A549 (cell line): ENCODE data around the gene FOLR2. TPM values are rescaled to one million over a fixed set of nuclear protein-coding genes. Genes with fewer than 3 reads are reported as not detected.

Experiments used
- ATAC-seq, 2 experiments: fragments of 200-7000 bp in 1 of 2; fragments of >200 bp in 1 of 2; cut with Nextera tagmentation in 1 of 2; cut with Tn5 transposase in 1 of 2; 3 replicates each; pipeline versions ENCODE4 v1.8.0 to v1.9.1; 2018 to 2020; ENCODE audit warnings: mild to moderate bottlenecking in 1 of 2, moderate library complexity in 1 of 2
- CTCF ChIA-PET: fragments of 300-600 bp; sonication (Branson Sonifier 250); formaldehyde crosslinking; extraction: SDS; loops from one replicate; lab custom pipeline; 2021; ENCODE audit warnings: antibody characterized with exemption, inconsistent platforms; lab: Yijun Ruan, JAX
- POLR2A ChIA-PET: fragments of 350-600 bp; formaldehyde crosslinking; extraction: SDS; loops from one replicate; lab custom pipeline; 2021; ENCODE audit warnings: antibody characterized with exemption, inconsistent platforms; lab: Yijun Ruan, JAX
- DNase-seq, 2 experiments: peaks; one replicate each; pipeline versions ENCODE4 v3.0.0 to v3.0.0-alpha.2; 2011 to 2016; ENCODE audit warnings: low read depth in 1 of 2, low spot score in 1 of 2
- FAIRE-seq: peaks from 2 replicates; lab custom pipeline; 2011; peaks lifted over from hg19 to GRCh38; lab: Jason Lieb, UNC
- H3K27ac ChIP-seq, 2 experiments: fragments of >200 bp; sonication (Bioruptor Twin); formaldehyde crosslinking; 3 replicates each; pipeline ENCODE4 v1.5.1; 2016 to 2017
- H3K4me1 ChIP-seq: fragments of >200 bp; sonication (Bioruptor Twin); formaldehyde crosslinking; 3 replicates; pipeline ENCODE4 v1.6.1; 2016
- H3K4me2 ChIP-seq: fragments of >200 bp; sonication (Bioruptor Twin); formaldehyde crosslinking; 3 replicates; pipeline ENCODE4 v1.6.1; 2016
- H3K4me3 ChIP-seq: fragments of >200 bp; sonication (Bioruptor Twin); formaldehyde crosslinking; 3 replicates; pipeline ENCODE4 v1.5.1; 2016
- H3K9me3 ChIP-seq: fragments of >200 bp; sonication (Bioruptor Twin); formaldehyde crosslinking; 3 replicates; pipeline ENCODE4 v1.6.1; 2016
- BCL3 ChIP-seq: fragments of >200 bp; sonication (Bioruptor Twin); formaldehyde crosslinking; IDR thresholded peaks from 3 replicates; pipeline ENCODE4 v1.6.1; 2016
- CBX8 ChIP-seq: fragments of 200-600 bp; sonication (generic); IDR thresholded peaks from 2 replicates; pipeline ENCODE4 v1.6.1; 2016
- CEBPB ChIP-seq, 2 experiments: fragments of >200 bp in 1 of 2; sonication (Bioruptor Twin) in 1 of 2; formaldehyde crosslinking in 1 of 2; IDR thresholded peaks; 2 replicates each; pipeline ENCODE4 v1.6.1; 2012 to 2016
- CHD4 ChIP-seq: fragments of 200-600 bp; sonication (generic); IDR thresholded peaks from 2 replicates; pipeline ENCODE4 v1.6.1; 2016; ENCODE audit warnings: antibody characterized with exemption, mild to moderate bottlenecking, borderline replicate concordance
- GATA3 ChIP-seq: IDR thresholded peaks from 2 replicates; pipeline ENCODE4 v1.6.1; 2012; ENCODE audit warnings: borderline replicate concordance
- HDAC2 ChIP-seq: fragments of 200-600 bp; sonication (generic); IDR thresholded peaks from 2 replicates; pipeline ENCODE4 v1.6.1; 2016
- JUN ChIP-seq, 2 experiments: fragments of >200 bp; sonication (Bioruptor Twin); formaldehyde crosslinking; IDR thresholded peaks; 2 replicates in 1 of 2; 3 replicates in 1 of 2; pipeline ENCODE4 v1.6.1; 2016 to 2017
- KDM1A ChIP-seq: fragments of 200-600 bp; sonication (generic); IDR thresholded peaks from 2 replicates; pipeline ENCODE4 v1.6.1; 2016; ENCODE audit warnings: low read depth, mild to moderate bottlenecking
- MAFK ChIP-seq: fragments of 450-650 bp; IDR thresholded peaks from 2 replicates; pipeline ENCODE4 v1.6.1; 2014; ENCODE audit not compliant: partially characterized antibody
- NFE2L2 ChIP-seq: fragments of 150-350 bp; conservative IDR thresholded peaks from 2 replicates; pipeline ENCODE4 v1.6.1; 2014; ENCODE audit warnings: low read length
- NPAS2 ChIP-seq: fragments of 250-450 bp; sonication (Bioruptor Pico); IDR thresholded peaks from 2 replicates; pipeline ENCODE4 v1.8.0; 2022; ENCODE audit warnings: mild to moderate bottlenecking, moderate library complexity, borderline replicate concordance
- POLR2AphosphoS2 ChIP-seq: conservative IDR thresholded peaks from 2 replicates; pipeline ENCODE4 v1.6.1; 2012; ENCODE audit warnings: low read length, improper control_type of control experiment, inconsistent platforms
- RFX5 ChIP-seq: fragments of 450-650 bp; IDR thresholded peaks from 2 replicates; pipeline ENCODE4 v1.7.1; 2014; ENCODE audit warnings: antibody characterized with exemption, mild to moderate bottlenecking, moderate library complexity
- SREBF2 ChIP-seq: fragments of 450-650 bp; IDR thresholded peaks from 2 replicates; pipeline ENCODE4 v1.6.1; 2014; ENCODE audit warnings: mild to moderate bottlenecking, moderate library complexity
- ZC3H11A ChIP-seq: fragments of 450-650 bp; IDR thresholded peaks from 2 replicates; pipeline ENCODE4 v1.6.1; 2014; ENCODE audit warnings: antibody characterized with exemption, mild to moderate bottlenecking
- ZNF302 ChIP-seq: fragments of 250-450 bp; sonication (Bioruptor Pico); IDR thresholded peaks from 2 replicates; pipeline ENCODE4 v1.9.0; 2021; ENCODE audit warnings: inconsistent platforms, mild to moderate bottlenecking, moderate library complexity
- WGBS: methylation state at CpG from one replicate; pipeline ENCODE4 v1.1.6; 2017; ENCODE audit errors: missing lambda C conversion rate; 5-methylcytosine and 5-hydroxymethylcytosine counted together
- polyA plus RNA-seq, 4 experiments: library from polyadenylated mRNA; depleted of rRNA in 3 of 4; stranded (reverse); fragments of >200 nt; fragmentation: RNase III in 1 of 4; extraction: RNeasy Plus Mini Kit Qiagen cat#74134 plus additional on column Dnase treatment in 1 of 4; gene quantifications; 2 replicates in 3 of 4; 3 replicates in 1 of 4; pipeline ENCODE4 v1.2.3, GENCODE V29; 2011 to 2017
- TF ChIP-seq, protein P1 (sequence below): fragments of 250-450 bp; sonication (Bioruptor Pico); IDR thresholded peaks from 2 replicates; pipeline ENCODE4 v1.5.0; 2021; ENCODE audit warnings: mild to moderate bottlenecking, moderate library complexity, borderline replicate concordance

The FOLR2 gene
- polyA plus RNA-seq, 2 of the 4 experiments (the other 2 are of a cell fraction): not detected

GRCh38 chr11:72218251-72218745 lies 1.7 kb downstream of the FOLR2 start (continued):
- no peak for TF ChIP-seq BCL3
- TF ChIP-seq POLR2AphosphoS2: no peak
- TF ChIP-seq MAFK: no peak
- no peak for TF ChIP-seq ZNF302 (CRISPR knock-in tag)
- no peak for TF ChIP-seq ZC3H11A
- TF ChIP-seq NFE2L2: no peak

DNA sequence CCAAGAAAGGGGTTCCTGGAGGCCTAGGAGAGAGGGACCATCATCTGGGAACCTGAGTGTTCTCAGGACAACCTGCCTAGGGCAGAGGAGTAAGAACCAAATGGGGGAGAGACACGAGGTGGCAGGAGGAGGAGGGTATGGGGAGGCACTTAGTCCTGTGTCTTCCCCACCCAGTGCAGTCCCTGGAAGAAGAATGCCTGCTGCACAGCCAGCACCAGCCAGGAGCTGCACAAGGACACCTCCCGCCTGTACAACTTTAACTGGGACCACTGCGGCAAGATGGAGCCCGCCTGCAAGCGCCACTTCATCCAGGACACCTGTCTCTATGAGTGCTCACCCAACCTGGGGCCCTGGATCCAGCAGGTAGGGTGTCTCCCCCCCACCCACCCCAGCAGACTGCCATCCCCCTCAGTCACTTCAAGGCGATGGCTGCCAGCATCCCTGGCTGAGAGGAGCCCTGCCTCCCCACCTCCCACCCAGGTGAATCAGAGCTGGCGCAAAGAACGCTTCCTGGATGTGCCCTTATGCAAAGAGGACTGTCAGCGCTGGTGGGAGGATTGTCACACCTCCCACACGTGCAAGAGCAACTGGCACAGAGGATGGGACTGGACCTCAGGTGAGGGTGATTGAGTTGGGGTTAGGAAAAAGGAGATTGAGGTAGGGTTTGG lies 4.2 kb downstream of the FOLR2 start:
- no peak for ATAC-seq
- H3K4me3 ChIP-seq: no peak overlapping the region
- TF ChIP-seq SREBF2: no peak
- DNase-seq: no peak
- ChIA-PET POLR2A (no interaction called here), CTCF (interaction anchor here (1.2 to 9.4 kb wide), 5 partner anchors 16 to 210 kb away, joined by 4 to 83 read pairs (median 8); no protein-coding TSS in a partner anchor)
- no peaks in the 10 kb centered on the region for H3K9me3 ChIP-seq
- 66% methylated on average over 7 of the region's 10 CpGs for WGBS
- no peak overlapping the region for H3K4me2 ChIP-seq
- no peak overlapping the region for H3K27ac ChIP-seq
- no peak for FAIRE-seq
- peaks cover 10% of the 10 kb centered on the region for H3K4me1 ChIP-seq

- no peak for FAIRE-seq
- no peak for TF ChIP-seq JUN (IDR thresholded peaks at IDR 0.05)
- TF ChIP-seq HDAC2: no peak
- TF ChIP-seq CHD4: no peak
- no peak for TF ChIP-seq GATA3
- TF ChIP-seq NPAS2 (CRISPR knock-in tag): no peak
- no peak for TF ChIP-seq RFX5
- no peak for TF ChIP-seq KDM1A
- no peak for TF ChIP-seq CBX8
- no peak for TF ChIP-seq CEBPB (IDR thresholded peaks at IDR 0.05)
- TF ChIP-seq, protein P1, sequence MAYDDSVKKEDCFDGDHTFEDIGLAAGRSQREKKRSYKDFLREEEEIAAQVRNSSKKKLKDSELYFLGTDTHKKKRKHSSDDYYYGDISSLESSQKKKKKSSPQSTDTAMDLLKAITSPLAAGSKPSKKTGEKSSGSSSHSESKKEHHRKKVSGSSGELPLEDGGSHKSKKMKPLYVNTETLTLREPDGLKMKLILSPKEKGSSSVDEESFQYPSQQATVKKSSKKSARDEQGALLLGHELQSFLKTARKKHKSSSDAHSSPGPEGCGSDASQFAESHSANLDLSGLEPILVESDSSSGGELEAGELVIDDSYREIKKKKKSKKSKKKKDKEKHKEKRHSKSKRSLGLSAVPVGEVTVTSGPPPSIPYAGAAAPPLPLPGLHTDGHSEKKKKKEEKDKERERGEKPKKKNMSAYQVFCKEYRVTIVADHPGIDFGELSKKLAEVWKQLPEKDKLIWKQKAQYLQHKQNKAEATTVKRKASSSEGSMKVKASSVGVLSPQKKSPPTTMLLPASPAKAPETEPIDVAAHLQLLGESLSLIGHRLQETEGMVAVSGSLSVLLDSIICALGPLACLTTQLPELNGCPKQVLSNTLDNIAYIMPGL: no peak
- ChIA-PET CTCF (interaction anchor here (1.2 to 9.4 kb wide), 8 partner anchors 15 to 213 kb away, joined by 3 to 83 read pairs (median 8); partner anchors contain the start of gene CLPB), POLR2A (no interaction called here)
- ATAC-seq: no peak
- no peak overlapping the region for H3K27ac ChIP-seq
- no peak overlapping the region for H3K4me3 ChIP-seq
- no peak overlapping the region for H3K4me2 ChIP-seq
- WGBS: 83% methylated on average over 7 of the region's 7 CpGs
- H3K4me1 ChIP-seq: peaks cover 14% of the 10 kb centered on the region
- DNase-seq: no peak
- H3K9me3 ChIP-seq: no peaks in the 10 kb centered on the region
Measured at GRCh38 chr11:72221386-72222075, 4.9 kb downstream of the FOLR2 start.
